ENCODE results near the gene PTPRM. TPM values are rescaled to one million over a fixed set of nuclear protein-coding genes. Genes with fewer than 3 reads are reported as not detected.

The PTPRM gene
- total RNA-seq, 1 experiment from 2014 or later: 45.6 TPM

- intact Hi-C loops (cut with micrococcal nuclease): no loop called here
- peak overlapping the region; percentile 16 for H3K27ac ChIP-seq (ENCODE audit: low read length)
- H3K9me2 ChIP-seq (replicated peaks; ENCODE audit: low read length): no peaks in the 10 kb centered on the region
- no peak overlapping the region for H3K4me2 ChIP-seq (ENCODE audit: low read length)
- peaks cover 11% of the 10 kb centered on the region for H3K79me2 ChIP-seq (ENCODE audit: low read length)
- H3K36me3 ChIP-seq (ENCODE audit: low read depth, low read length): no peaks in the 10 kb centered on the region
- no peak overlapping the region for H2AFZ ChIP-seq (ENCODE audit: low read length)
- H3K27me3 ChIP-seq (ENCODE audit: low read length): no peaks in the 10 kb centered on the region
- peak; percentile 69 for DNase-seq
- no peaks in the 10 kb centered on the region for H3F3A ChIP-seq (ENCODE audit: low read length, unreplicated experiment)
- no peak overlapping the region for H3K4me3 ChIP-seq (ENCODE audit: low read length)
- no peaks in the 10 kb centered on the region for H4K20me1 ChIP-seq (ENCODE audit: low read length)
- H3K9ac ChIP-seq (ENCODE audit: low read length): no peak overlapping the region
- TF ChIP-seq EZH2phosphoT487 (IDR thresholded peaks at IDR 0.05; ENCODE audit: borderline replicate concordance, low read length): no peak
- no peaks in the 10 kb centered on the region for H3K9me3 ChIP-seq (ENCODE audit: low read length)
- CTCF ChIA-PET: no interaction called here
- BruUV-seq (replicated peaks): no TSS peak
- peak; percentile 23 for ATAC-seq
- H3K4me1 ChIP-seq (ENCODE audit: insufficient read depth, low read length): peaks cover 37% of the 10 kb centered on the region
- POLR2A ChIA-PET (ENCODE audit: unreplicated experiment): no interaction called here
Measured at GRCh38 chr18:7908681-7909299, 341.7 kb downstream of the PTPRM start.

GRCh38 chr18:7914834-7915670 lies 347.9 kb downstream of the PTPRM start:
- Histone ChIP-seq H3F3A (ENCODE audit: low read length, unreplicated experiment) (no peaks in the 10 kb centered on the region), H3K4me1 (ENCODE audit: insufficient read depth, low read length) (peaks cover 10% of the 10 kb centered on the region), H3K36me3 (ENCODE audit: low read depth, low read length) (no peaks in the 10 kb centered on the region), H3K9me3 (ENCODE audit: low read length) (no peaks in the 10 kb centered on the region), H3K4me2 (ENCODE audit: low read length) (no peak overlapping the region), H3K9me2 (replicated peaks; ENCODE audit: low read length) (no peaks in the 10 kb centered on the region), H4K20me1 (ENCODE audit: low read length) (no peaks in the 10 kb centered on the region), H3K79me2 (ENCODE audit: low read length) (peaks cover 3% of the 10 kb centered on the region; the same call in 1 of the 2 replicates), H3K27me3 (ENCODE audit: low read length) (no peaks in the 10 kb centered on the region), H3K27ac (ENCODE audit: low read length) (no peak overlapping the region), H3K4me3 (ENCODE audit: low read length) (no peak overlapping the region), H2AFZ (ENCODE audit: low read length) (no peak overlapping the region), H3K9ac (ENCODE audit: low read length) (no peak overlapping the region)
- TF ChIP-seq EZH2phosphoT487 (IDR thresholded peaks at IDR 0.05; ENCODE audit: borderline replicate concordance, low read length): no peak
- TF ChIP-seq CTCF (conservative IDR thresholded peaks at IDR 0.05; ENCODE audit: low read depth, low read length): no peak
- no peak for TF ChIP-seq EZH2 (IDR thresholded peaks at IDR 0.05; ENCODE audit: low read length, unreplicated experiment)
- ATAC-seq (no peak), DNase-seq (no peak)
- POLR2A ChIA-PET (ENCODE audit: unreplicated experiment): no interaction called here
- CTCF ChIA-PET: no interaction called here
- intact Hi-C loops (cut with micrococcal nuclease): no loop called here
- no TSS peak for BruUV-seq (replicated peaks)

- ATAC-seq: no peak
- Histone ChIP-seq H2AFZ (ENCODE audit: low read length) (no peak overlapping the region), H4K20me1 (ENCODE audit: low read length) (no peaks in the 10 kb centered on the region), H3K79me2 (ENCODE audit: low read length) (peaks cover 22% of the 10 kb centered on the region), H3F3A (ENCODE audit: low read length, unreplicated experiment) (no peaks in the 10 kb centered on the region), H3K9me3 (ENCODE audit: low read length) (no peaks in the 10 kb centered on the region), H3K9ac (ENCODE audit: low read length) (peak overlapping the region; percentile 10; the same call in 1 of the 2 replicates), H3K27ac (ENCODE audit: low read length) (peak overlapping the region; percentile 99), H3K4me2 (ENCODE audit: low read length) (no peak overlapping the region), H3K9me2 (replicated peaks; ENCODE audit: low read length) (no peaks in the 10 kb centered on the region), H3K36me3 (ENCODE audit: low read depth, low read length) (peaks cover 5% of the 10 kb centered on the region; the same call in 1 of the 2 replicates), H3K4me3 (ENCODE audit: low read length) (no peak overlapping the region), H3K27me3 (ENCODE audit: low read length) (no peaks in the 10 kb centered on the region), H3K4me1 (ENCODE audit: insufficient read depth, low read length) (peaks cover 43% of the 10 kb centered on the region)
- no TSS peak for BruUV-seq (replicated peaks)
- DNase-seq: no peak
- TF ChIP-seq CTCF (conservative IDR thresholded peaks at IDR 0.05; ENCODE audit: low read depth, low read length): no peak
- TF ChIP-seq EZH2phosphoT487 (IDR thresholded peaks at IDR 0.05; ENCODE audit: borderline replicate concordance, low read length): no peak
- no peak for TF ChIP-seq EZH2 (IDR thresholded peaks at IDR 0.05; ENCODE audit: low read length, unreplicated experiment)
- POLR2A ChIA-PET (ENCODE audit: unreplicated experiment): interaction anchor here (1.0 kb wide), 1 partner anchor 107 kb away, joined by 3 read pairs; no protein-coding TSS in a partner anchor
- CTCF ChIA-PET: no interaction called here
- intact Hi-C loops (cut with micrococcal nuclease): no loop called here
Measured at GRCh38 chr18:7918701-7919100, 351.6 kb downstream of the PTPRM start.
